Cerebellar cortex (tissue), 1 donor: ENCODE measurements around the gene HPN.
"Not testable (repeated sequence)": the region's sequence is repeated elsewhere in the genome, so short reads cannot be mapped to it uniquely, and the experiment has no call there.

Experiments
- DNase-seq: peaks from one replicate; pipeline ENCODE4 v3.0.0-alpha.2; 2015; ENCODE audit warnings: low spot score

HPN gene

GRCh38 chr19:35042954-35043604 lies 1.6 kb downstream of the HPN start:
- no peak for DNase-seq

GRCh38 chr19:35043906-35044305 lies 2.4 kb downstream of the HPN start:
- DNase-seq: peak; percentile 33

- DNase-seq: peak; percentile 87
Observed at GRCh38 chr19:35044317-35045117, 3.0 kb downstream of the HPN start.

GRCh38 chr19:35045667-35046300 lies 4.3 kb downstream of the HPN start:
- no peak for DNase-seq

- no peak for DNase-seq
Observed at GRCh38 chr19:35046461-35046860, 4.9 kb downstream of the HPN start.

- peak; percentile 77 for DNase-seq
Observed at GRCh38 chr19:35048911-35049411, 7.4 kb downstream of the HPN start.

- DNase-seq: no peak
Observed at GRCh38 chr19:35049456-35049855, 7.9 kb downstream of the HPN start.

GRCh38 chr19:35050662-35051061 lies 9.1 kb downstream of the HPN start:
- DNase-seq: not testable (repeated sequence)

- DNase-seq: not testable (repeated sequence)
Observed at GRCh38 chr19:35051268-35051667, 9.7 kb downstream of the HPN start.

GRCh38 chr19:35051796-35052195 lies 10.3 kb downstream of the HPN start:
- DNase-seq: no peak

- DNase-seq: peak; percentile 70
Observed at GRCh38 chr19:35052599-35053190, 11.2 kb downstream of the HPN start.

- DNase-seq: no peak
Observed at GRCh38 chr19:35053667-35054293, 12.3 kb downstream of the HPN start.

GRCh38 chr19:35054626-35055025 lies 13.1 kb downstream of the HPN start:
- no peak for DNase-seq

- DNase-seq: peak; percentile 55
Observed at GRCh38 chr19:35055715-35056179, 14.2 kb downstream of the HPN start.

- peak; percentile 90 for DNase-seq
Observed at GRCh38 chr19:35056513-35057063, 15.1 kb downstream of the HPN start.

- no peak for DNase-seq
Observed at GRCh38 chr19:35058370-35058769, 16.8 kb downstream of the HPN start.

GRCh38 chr19:35059006-35059798 lies 17.7 kb downstream of the HPN start:
- no peak for DNase-seq

GRCh38 chr19:35059799-35060091 lies 18.2 kb downstream of the HPN start:
- DNase-seq: no peak

- no peak for DNase-seq
Observed at GRCh38 chr19:35060160-35060855, 18.8 kb downstream of the HPN start.
